OCI-LY1 (cell line): Measurements from ENCODE around the gene CPNE5.

ENCODE experiments used
- H2AFZ ChIP-seq: fragments of 200-600 bp; sonication (generic), shearing (Covaris generic); 2 replicates; pipeline ENCODE4 v1.6.0; 2014; ENCODE audit warnings: antibody characterized with exemption, mild to moderate bottlenecking, low read length
- H3F3A ChIP-seq: fragments of 200-600 bp; sonication (generic), shearing (Covaris generic); 2 replicates; pipeline ENCODE4 v1.6.0; 2014; ENCODE audit warnings: mild to moderate bottlenecking, antibody characterized with exemption, low read length, moderate library complexity; ENCODE audit not compliant: insufficient read depth
- H3K27ac ChIP-seq: fragments of 200-600 bp; sonication (generic); 2 replicates; pipeline ENCODE4 v1.5.1; 2014; ENCODE audit warnings: low read length, mixed run types, mild to moderate bottlenecking, low read depth; ENCODE audit not compliant: poor library complexity, severe bottlenecking
- H3K27me3 ChIP-seq: fragments of 200-600 bp; sonication (generic); 2 replicates; pipeline ENCODE4 v1.6.0; 2014; ENCODE audit warnings: antibody characterized with exemption, mild to moderate bottlenecking, low read length, moderate library complexity; ENCODE audit not compliant: insufficient read depth
- H3K36me3 ChIP-seq: fragments of 200-600 bp; sonication (generic); 2 replicates; pipeline ENCODE4 v1.6.1; 2014; ENCODE audit warnings: mild to moderate bottlenecking, antibody characterized with exemption, low read length, moderate library complexity, mixed read lengths; ENCODE audit not compliant: insufficient read depth
- H3K4me1 ChIP-seq: fragments of 200-600 bp; sonication (generic); 2 replicates; pipeline ENCODE4 v1.5.1; 2014; ENCODE audit warnings: mild to moderate bottlenecking, low read length, moderate library complexity; ENCODE audit not compliant: insufficient read depth, severe bottlenecking
- H3K4me2 ChIP-seq: fragments of 200-600 bp; sonication (generic), shearing (Covaris generic); 2 replicates; pipeline ENCODE4 v1.6.1; 2014; ENCODE audit warnings: low read length
- H3K4me3 ChIP-seq: fragments of 200-600 bp; sonication (generic); 2 replicates; pipeline ENCODE4 v1.5.1; 2014; ENCODE audit warnings: low read length, low read depth, mild to moderate bottlenecking, mixed read lengths; ENCODE audit not compliant: poor library complexity, severe bottlenecking
- H3K79me2 ChIP-seq: fragments of 200-600 bp; shearing (Covaris generic); 2 replicates; pipeline ENCODE4 v1.6.1; 2016; ENCODE audit warnings: mixed run types, low read length, mixed read lengths; ENCODE audit not compliant: insufficient read depth
- H3K9ac ChIP-seq: fragments of 200-600 bp; sonication (generic), shearing (Covaris generic); 2 replicates; pipeline ENCODE4 v1.6.1; 2014; ENCODE audit warnings: mild to moderate bottlenecking, low read length, mixed read lengths
- H3K9me2 ChIP-seq: fragments of 200-600 bp; sonication (generic), shearing (Covaris generic); 2 replicates; pipeline ENCODE4 v1.6.1; 2014; ENCODE audit warnings: low read depth, mild to moderate bottlenecking, low read length, mixed read lengths
- H3K9me3 ChIP-seq: fragments of 200-600 bp; shearing (Covaris generic); 2 replicates; pipeline ENCODE4 v1.6.1; 2014; ENCODE audit warnings: low read length, mixed read lengths
- H4K20me1 ChIP-seq: fragments of 200-600 bp; sonication (generic), shearing (Covaris generic); 2 replicates; pipeline ENCODE4 v1.6.0; 2016; ENCODE audit warnings: mild to moderate bottlenecking, low read length; ENCODE audit not compliant: insufficient read depth
- CTCF ChIP-seq: fragments of 200-600 bp; sonication (generic), shearing (Covaris generic); IDR thresholded peaks from 2 replicates; pipeline ENCODE4 v1.5.1; 2017; ENCODE audit warnings: mild to moderate bottlenecking, antibody characterized with exemption, low read length, moderate library complexity, mixed read lengths
- EZH2 ChIP-seq: fragments of 200-600 bp; sonication (generic), shearing (Covaris generic); IDR thresholded peaks from 2 replicates; pipeline ENCODE4 v1.8.0; 2017; ENCODE audit warnings: borderline replicate concordance, mixed run types, mild to moderate bottlenecking, antibody characterized with exemption, low read length, moderate library complexity, mixed read lengths

CPNE5 gene

GRCh38 chr6:36719126-36719525 lies 120.1 kb downstream of the CPNE5 start:
- Histone ChIP-seq H3K9me2 (no peaks in the 10 kb centered on the region), H3K9me3 (no peaks in the 10 kb centered on the region), H3K4me2 (no peak overlapping the region), H3F3A (no peaks in the 10 kb centered on the region), H3K79me2 (no peaks in the 10 kb centered on the region), H3K4me1 (peaks cover 8% of the 10 kb centered on the region), H3K4me3 (no peak overlapping the region), H4K20me1 (no peaks in the 10 kb centered on the region), H3K36me3 (no peaks in the 10 kb centered on the region), H3K27me3 (no peaks in the 10 kb centered on the region), H3K9ac (no peak overlapping the region), H3K27ac (no peak overlapping the region), H2AFZ (no peak overlapping the region)
- TF ChIP-seq CTCF, result no peak
- TF ChIP-seq EZH2, result no peak

GRCh38 chr6:36718560-36718959 lies 120.7 kb downstream of the CPNE5 start:
- H3K4me1 ChIP-seq, result peaks cover 8% of the 10 kb centered on the region
- H3K9me3 ChIP-seq, result no peaks in the 10 kb centered on the region
- H2AFZ ChIP-seq, result no peak overlapping the region
- no peak overlapping the region for H3K9ac ChIP-seq
- no peaks in the 10 kb centered on the region for H3K36me3 ChIP-seq
- H3K79me2 ChIP-seq, result no peaks in the 10 kb centered on the region
- H3K4me3 ChIP-seq, result no peak overlapping the region
- no peaks in the 10 kb centered on the region for H3K27me3 ChIP-seq
- H4K20me1 ChIP-seq, result no peaks in the 10 kb centered on the region
- no peaks in the 10 kb centered on the region for H3F3A ChIP-seq
- TF ChIP-seq CTCF (no peak), EZH2 (no peak)
- H3K4me2 ChIP-seq, result no peak overlapping the region
- H3K9me2 ChIP-seq, result no peaks in the 10 kb centered on the region
- H3K27ac ChIP-seq, result no peak overlapping the region

- H3K4me1 ChIP-seq, result peaks cover 8% of the 10 kb centered on the region
Measured at GRCh38 chr6:36717871-36718540, 121.2 kb downstream of the CPNE5 start.

More at GRCh38 chr6:36717871-36718540, 121.2 kb downstream of the CPNE5 start:
- no peaks in the 10 kb centered on the region for H4K20me1 ChIP-seq
- no peaks in the 10 kb centered on the region for H3K36me3 ChIP-seq
- no peak overlapping the region for H3K4me2 ChIP-seq
- no peaks in the 10 kb centered on the region for H3K27me3 ChIP-seq
- H3K4me3 ChIP-seq, result no peak overlapping the region
- H3K9me2 ChIP-seq, result no peaks in the 10 kb centered on the region
- no peak overlapping the region for H2AFZ ChIP-seq
- TF ChIP-seq EZH2 (no peak), CTCF (no peak)
- H3K9ac ChIP-seq, result no peak overlapping the region
- H3K27ac ChIP-seq, result no peak overlapping the region
- no peaks in the 10 kb centered on the region for H3F3A ChIP-seq
- no peaks in the 10 kb centered on the region for H3K9me3 ChIP-seq
- H3K79me2 ChIP-seq, result no peaks in the 10 kb centered on the region
